BE2C (cell line): ENCODE measurements around the gene CST9L.

Experiments
- DNase-seq: peaks from one replicate; pipeline ENCODE4 v3.0.0-alpha.2; 2020
- H3K27me3 ChIP-seq: fragments of 250-450 bp; sonication (Bioruptor Pico); 2 replicates; pipeline ENCODE4 v1.5.1; 2020; ENCODE audit warnings: mild to moderate bottlenecking
- H3K36me3 ChIP-seq: fragments of 250-450 bp; sonication (Bioruptor Pico); 2 replicates; pipeline ENCODE4 v1.5.1; 2020; ENCODE audit warnings: mild to moderate bottlenecking
- H3K4me1 ChIP-seq: fragments of 250-450 bp; sonication (Bioruptor Pico); 2 replicates; pipeline ENCODE4 v1.5.1; 2020
- H3K4me3 ChIP-seq: 2 replicates; pipeline ENCODE4 v1.5.1; 2011; ENCODE audit warnings: low read depth, low read length
- H3K9me3 ChIP-seq: fragments of 250-450 bp; sonication (Bioruptor Pico); 2 replicates; pipeline ENCODE4 v1.5.1; 2020
- TF ChIP-seq, protein P1 (sequence below): IDR thresholded peaks from 2 replicates; pipeline ENCODE4 v1.5.1; 2012; ENCODE audit warnings: mild to moderate bottlenecking, low read depth, low read length

CST9L gene

DNA sequence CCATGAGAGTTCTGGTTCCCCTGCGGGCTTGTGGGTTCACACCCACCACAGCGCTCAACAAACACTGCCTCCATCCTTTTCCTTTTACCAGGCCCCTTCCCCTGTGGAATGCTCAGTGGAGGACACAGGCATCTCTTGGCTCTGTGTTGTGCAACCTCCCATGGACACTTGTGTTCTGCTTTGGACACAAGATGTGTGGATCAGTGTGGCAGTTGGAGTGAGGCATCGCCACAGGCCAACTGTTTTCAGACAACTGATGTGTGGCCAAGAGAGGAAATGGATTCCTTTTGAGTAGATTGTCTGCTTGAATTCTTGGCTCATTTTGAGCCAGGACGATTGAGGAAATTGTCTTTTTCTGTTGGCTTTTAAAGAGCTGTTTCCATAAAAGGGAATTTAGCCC is 50.6 kb downstream of the CST9L start:
- no peaks in the 10 kb centered on the region for H3K9me3 ChIP-seq
- no peak overlapping the region for H3K4me3 ChIP-seq
- TF ChIP-seq, protein P1, sequence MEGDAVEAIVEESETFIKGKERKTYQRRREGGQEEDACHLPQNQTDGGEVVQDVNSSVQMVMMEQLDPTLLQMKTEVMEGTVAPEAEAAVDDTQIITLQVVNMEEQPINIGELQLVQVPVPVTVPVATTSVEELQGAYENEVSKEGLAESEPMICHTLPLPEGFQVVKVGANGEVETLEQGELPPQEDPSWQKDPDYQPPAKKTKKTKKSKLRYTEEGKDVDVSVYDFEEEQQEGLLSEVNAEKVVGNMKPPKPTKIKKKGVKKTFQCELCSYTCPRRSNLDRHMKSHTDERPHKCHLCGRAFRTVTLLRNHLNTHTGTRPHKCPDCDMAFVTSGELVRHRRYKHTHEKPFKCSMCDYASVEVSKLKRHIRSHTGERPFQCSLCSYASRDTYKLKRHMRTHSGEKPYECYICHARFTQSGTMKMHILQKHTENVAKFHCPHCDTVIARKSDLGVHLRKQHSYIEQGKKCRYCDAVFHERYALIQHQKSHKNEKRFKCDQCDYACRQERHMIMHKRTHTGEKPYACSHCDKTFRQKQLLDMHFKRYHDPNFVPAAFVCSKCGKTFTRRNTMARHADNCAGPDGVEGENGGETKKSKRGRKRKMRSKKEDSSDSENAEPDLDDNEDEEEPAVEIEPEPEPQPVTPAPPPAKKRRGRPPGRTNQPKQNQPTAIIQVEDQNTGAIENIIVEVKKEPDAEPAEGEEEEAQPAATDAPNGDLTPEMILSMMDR = no peak
- H3K4me1 ChIP-seq = no peaks in the 10 kb centered on the region
- no peak for DNase-seq
- no peaks in the 10 kb centered on the region for H3K36me3 ChIP-seq
- H3K27me3 ChIP-seq = no peaks in the 10 kb centered on the region; the same call in 1 of the 2 replicates

DNA sequence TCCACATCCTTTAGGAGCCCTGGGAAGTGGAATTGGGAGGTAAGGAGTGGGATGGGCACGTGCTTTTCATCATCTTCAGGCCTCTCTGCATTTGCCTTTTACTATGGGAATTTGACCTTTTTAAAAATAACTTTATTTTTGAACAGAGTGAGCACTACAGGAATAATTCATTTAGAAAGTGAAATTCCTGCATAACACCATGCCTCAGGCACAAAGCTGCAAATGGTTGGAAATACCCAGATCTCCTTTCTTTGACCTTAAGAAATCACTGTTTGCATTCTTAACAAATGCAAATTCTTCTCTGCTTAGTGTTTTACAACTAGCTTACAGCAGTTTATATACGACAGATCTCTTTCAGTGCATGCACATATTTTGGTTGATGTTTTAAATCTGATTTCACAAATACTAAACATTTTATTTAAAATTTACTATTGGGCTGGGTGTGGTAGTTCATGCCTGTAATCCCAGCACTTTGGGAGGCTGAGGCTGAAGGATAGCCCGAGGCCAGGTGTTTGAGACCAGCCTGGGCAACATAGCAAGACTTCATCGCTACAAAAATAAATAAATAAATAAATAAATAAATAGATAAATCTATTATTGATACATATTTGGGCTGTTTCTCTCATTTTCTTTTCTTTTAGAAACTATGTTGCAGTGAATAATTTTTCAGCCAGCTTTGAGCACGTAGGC is 52.9 kb downstream of the CST9L start:
- Histone ChIP-seq H3K4me1 (no peaks in the 10 kb centered on the region), H3K36me3 (no peaks in the 10 kb centered on the region), H3K4me3 (no peak overlapping the region), H3K27me3 (no peaks in the 10 kb centered on the region), H3K9me3 (no peaks in the 10 kb centered on the region)
- no peak for DNase-seq
- TF ChIP-seq, protein P1 = no peak

DNA sequence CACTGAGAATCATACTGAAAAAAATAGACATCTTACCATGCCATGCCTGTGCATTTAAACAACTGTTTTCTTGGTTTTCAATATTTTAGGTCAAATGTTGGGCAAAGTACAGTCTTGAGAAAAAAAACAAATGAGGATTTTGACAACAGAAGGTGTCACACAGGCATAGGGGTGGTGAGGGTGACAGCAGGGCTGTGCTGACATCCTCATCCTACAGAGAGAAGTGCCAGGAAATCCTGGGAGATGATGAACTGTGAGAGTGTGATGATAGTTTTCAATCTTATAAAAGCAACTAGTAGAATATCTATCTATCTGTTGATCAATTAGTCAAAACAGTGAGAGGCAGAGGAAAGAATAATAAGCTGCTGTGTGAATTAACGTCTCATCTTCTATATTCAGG is 53.4 kb downstream of the CST9L start:
- Histone ChIP-seq H3K4me3 (no peak overlapping the region), H3K9me3 (no peaks in the 10 kb centered on the region), H3K27me3 (no peaks in the 10 kb centered on the region), H3K4me1 (no peaks in the 10 kb centered on the region), H3K36me3 (no peaks in the 10 kb centered on the region)
- TF ChIP-seq, protein P1 = no peak
- no peak for DNase-seq
